Ovary (tissue), 9 donors: ENCODE results near the gene ADGRV1. TPM values are rescaled to one million over a fixed set of nuclear protein-coding genes. Genes with fewer than 3 reads are reported as not detected.
"Not testable (repeated sequence)": the region's sequence is repeated elsewhere in the genome, so short reads cannot be mapped to it uniquely, and the experiment has no call there.

Source experiments
- DNase-seq, 5 donors: peaks; one replicate each; pipeline ENCODE4 v3.0.0-alpha.2; 2019 to 2020
- H3K27ac ChIP-seq, 2 donors: fragments of 200-600 bp; one replicate each; pipeline versions ENCODE4 v1.5.1 to v1.8.0; 2019 to 2022
- H3K27me3 ChIP-seq: fragments of 200-600 bp; one replicate; pipeline ENCODE4 v1.8.0; 2022
- H3K36me3 ChIP-seq: fragments of 200-600 bp; sonication (generic); one replicate; pipeline ENCODE4 v1.5.1; 2019
- H3K4me1 ChIP-seq: one replicate; pipeline ENCODE4 v1.8.1; 2013; ENCODE audit warnings: mild to moderate bottlenecking, moderate library complexity; ENCODE audit not compliant: insufficient read depth
- H3K4me3 ChIP-seq: fragments of 200-600 bp; sonication (generic); one replicate; pipeline ENCODE4 v1.5.1; 2017
- H3K9me3 ChIP-seq, 2 donors: fragments of 200-600 bp in 1 of 2; sonication (generic) in 1 of 2; one replicate each; pipeline versions ENCODE4 v1.5.1 to v1.8.1; 2013 to 2019; ENCODE audit warnings: mild to moderate bottlenecking in 1 of 2, moderate library complexity in 1 of 2
- CTCF ChIP-seq, 3 donors: fragments of 450-650 bp in 2 of 3; fragments of 200-600 bp in 1 of 3; IDR thresholded peaks; one replicate each; pipeline versions ENCODE4 v1.5.1 to v1.8.0; 2016 to 2022; ENCODE audit warnings: antibody characterized with exemption in 3 of 3, mild to moderate bottlenecking in 1 of 3
- EP300 ChIP-seq: sonication (generic); formaldehyde crosslinking; IDR thresholded peaks from one replicate; pipeline ENCODE4 v1.6.1; 2017; ENCODE audit warnings: antibody characterized with exemption
- POLR2A ChIP-seq: fragments of 450-650 bp; IDR thresholded peaks from one replicate; pipeline ENCODE4 v1.6.1; 2017; ENCODE audit warnings: antibody characterized with exemption, mild to moderate bottlenecking, moderate library complexity
- WGBS, 3 donors: extraction: QIAGEN DNeasy Blood & Tissue Kit in 1 of 3; methylation state at CpG; one replicate each; pipeline versions ENCODE4 v1.1.5 to v1.1.7; 2013 to 2017; 5-methylcytosine and 5-hydroxymethylcytosine counted together
- intact Hi-C, 4 donors: fragments of 100-400 bp; cut with DNase I; formaldehyde crosslinking; loops; one replicate each; pipeline versions ENCODE4 v1.11.0 to v1.15.1; 2022 to 2023
- polyA plus RNA-seq, 2 donors: library from polyadenylated mRNA; stranded (reverse); fragments of 200-250 nt in 1 of 2; fragments of 350-450 nt in 1 of 2; fragmentation: Illumina TruSeq in 1 of 2; extraction: RNeasy Lipid Tissue Mini Kit (QIAGEN cat#74804) in 1 of 2; gene quantifications; one replicate each; pipeline ENCODE4 v1.2.3, GENCODE V29; 2013 to 2014
- total RNA-seq, 7 donors: library from RNA; depleted of rRNA in 2 of 7; stranded (reverse); fragments of >200 nt in 2 of 7; fragmentation: NEBNext Ultra II Directional in 3 of 7; extraction: Animal tissue kit (Norgen Biotek cat#: 25700) in 3 of 7; gene quantifications; one replicate each; pipeline versions ENCODE4 v1.1.0 to v1.2.4, GENCODE V29; 2016 to 2023
- donor health status: DM: no; HTN: no; CAD: no; lungs with moderate emphysema.
- donor health status: DM: no; HTN: no; CAD: no.
- donor health status: Bipolar disorder and iron deficiency.
- donor health status: DM: yes; HTN: yes; CAD: no.
- donor health status: DM: no; HTN: no; CAD: no.
- donor health status: DM: yes; HTN: yes; CAD: no.

The ADGRV1 gene
- total and polyA plus RNA-seq, 9 donors: 0.21 to 2.7 (median 1.1) TPM

GRCh38 chr5:90793183-90793582 is 234.6 kb downstream of the ADGRV1 start:
- Histone ChIP-seq H3K27me3 (no peaks in the 10 kb centered on the region), H3K36me3 (no peaks in the 10 kb centered on the region), H3K27ac (no peak overlapping the region), H3K9me3 (no peaks in the 10 kb centered on the region), H3K4me3 (no peak overlapping the region), H3K4me1 (no peaks in the 10 kb centered on the region)
- WGBS, 3 donors: 42 to 54% (median 53%) methylated on average over 2 of the region's 2 CpGs
- TF ChIP-seq CTCF (IDR thresholded peaks at IDR 0.05) (no peak), EP300 (no peak), POLR2A (no peak)
- DNase-seq: no peak
- intact Hi-C loops: no loop called here

- H3K4me1 ChIP-seq, intact Hi-C loops, H3K4me3 ChIP-seq, H3K9me3 ChIP-seq, H3K27ac ChIP-seq, DNase-seq, H3K27me3 ChIP-seq, H3K36me3 ChIP-seq: not testable (repeated sequence)
- WGBS, 3 donors: 95 to 97% (median 96%) methylated on average over 2 of the region's 2 CpGs
These were observed 238.3 kb downstream of the ADGRV1 start for GRCh38 chr5:90796919-90797318.

GRCh38 chr5:90800082-90800481 is 241.5 kb downstream of the ADGRV1 start:
- H3K27ac ChIP-seq, H3K4me1 ChIP-seq, H3K9me3 ChIP-seq, H3K36me3 ChIP-seq, H3K27me3 ChIP-seq, DNase-seq, H3K4me3 ChIP-seq, intact Hi-C loops: not testable (repeated sequence)
- 94 to 100% (median 98%) methylated on average over 1 of the region's 1 CpG for WGBS, 3 donors

- H3K27ac ChIP-seq, H3K9me3 ChIP-seq, H3K27me3 ChIP-seq, H3K4me3 ChIP-seq, DNase-seq, H3K4me1 ChIP-seq, intact Hi-C loops, H3K36me3 ChIP-seq: not testable (repeated sequence)
- 86 to 96% (median 93%) methylated on average over 3 of the region's 3 CpGs for WGBS, 3 donors
These were observed 241.9 kb downstream of the ADGRV1 start for GRCh38 chr5:90800515-90800914.

- WGBS, 3 donors: 32 to 41% (median 35%) methylated on average over 6 of the region's 6 CpGs
- H3K4me1 ChIP-seq: no peaks in the 10 kb centered on the region
- H3K9me3 ChIP-seq: no peaks in the 10 kb centered on the region
- H3K4me3 ChIP-seq: no peak overlapping the region
- no peak overlapping the region for H3K27ac ChIP-seq
- intact Hi-C loops: no loop called here
- no peak for DNase-seq
- TF ChIP-seq EP300: no peak
- peak in 2 of 3 donors; percentile 18 to 20 for TF ChIP-seq CTCF (IDR thresholded peaks at IDR 0.05)
- no peaks in the 10 kb centered on the region for H3K36me3 ChIP-seq
- no peaks in the 10 kb centered on the region for H3K27me3 ChIP-seq
These were observed 244.1 kb downstream of the ADGRV1 start for GRCh38 chr5:90802474-90803317.

- 64 to 74% (median 66%) methylated on average over 4 of the region's 4 CpGs for WGBS, 3 donors
- no peak for DNase-seq
- TF ChIP-seq EP300 (no peak), CTCF (IDR thresholded peaks at IDR 0.05) (no peak), POLR2A (no peak)
- intact Hi-C loops: no loop called here
- H3K27me3 ChIP-seq: no peaks in the 10 kb centered on the region
- no peaks in the 10 kb centered on the region for H3K4me1 ChIP-seq
- no peaks in the 10 kb centered on the region for H3K9me3 ChIP-seq
- H3K27ac ChIP-seq: no peak overlapping the region
- H3K36me3 ChIP-seq: no peaks in the 10 kb centered on the region
- H3K4me3 ChIP-seq: no peak overlapping the region
These were observed 244.8 kb downstream of the ADGRV1 start for GRCh38 chr5:90803381-90803780.
